Effector CD8-positive, alpha-beta T cell (primary cell): ENCODE data around the gene MARVELD2.
"Not testable (repeated sequence)": the region's sequence is repeated elsewhere in the genome, so short reads cannot be mapped to it uniquely, and the experiment has no call there.

Source experiments
- DNase-seq: peaks from one replicate; lab custom pipeline; 2025; lab: John Stamatoyannopoulos, UW
- total RNA-seq, 4 experiments: gene quantifications; one replicate each; lab custom pipeline; 2026; lab: John Stamatoyannopoulos, UW

MARVELD2 gene, protein sequence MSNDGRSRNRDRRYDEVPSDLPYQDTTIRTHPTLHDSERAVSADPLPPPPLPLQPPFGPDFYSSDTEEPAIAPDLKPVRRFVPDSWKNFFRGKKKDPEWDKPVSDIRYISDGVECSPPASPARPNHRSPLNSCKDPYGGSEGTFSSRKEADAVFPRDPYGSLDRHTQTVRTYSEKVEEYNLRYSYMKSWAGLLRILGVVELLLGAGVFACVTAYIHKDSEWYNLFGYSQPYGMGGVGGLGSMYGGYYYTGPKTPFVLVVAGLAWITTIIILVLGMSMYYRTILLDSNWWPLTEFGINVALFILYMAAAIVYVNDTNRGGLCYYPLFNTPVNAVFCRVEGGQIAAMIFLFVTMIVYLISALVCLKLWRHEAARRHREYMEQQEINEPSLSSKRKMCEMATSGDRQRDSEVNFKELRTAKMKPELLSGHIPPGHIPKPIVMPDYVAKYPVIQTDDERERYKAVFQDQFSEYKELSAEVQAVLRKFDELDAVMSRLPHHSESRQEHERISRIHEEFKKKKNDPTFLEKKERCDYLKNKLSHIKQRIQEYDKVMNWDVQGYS
- 0.36 to 1.5 (median 1.1) reads per million in 4 experiments for total RNA-seq

DNA sequence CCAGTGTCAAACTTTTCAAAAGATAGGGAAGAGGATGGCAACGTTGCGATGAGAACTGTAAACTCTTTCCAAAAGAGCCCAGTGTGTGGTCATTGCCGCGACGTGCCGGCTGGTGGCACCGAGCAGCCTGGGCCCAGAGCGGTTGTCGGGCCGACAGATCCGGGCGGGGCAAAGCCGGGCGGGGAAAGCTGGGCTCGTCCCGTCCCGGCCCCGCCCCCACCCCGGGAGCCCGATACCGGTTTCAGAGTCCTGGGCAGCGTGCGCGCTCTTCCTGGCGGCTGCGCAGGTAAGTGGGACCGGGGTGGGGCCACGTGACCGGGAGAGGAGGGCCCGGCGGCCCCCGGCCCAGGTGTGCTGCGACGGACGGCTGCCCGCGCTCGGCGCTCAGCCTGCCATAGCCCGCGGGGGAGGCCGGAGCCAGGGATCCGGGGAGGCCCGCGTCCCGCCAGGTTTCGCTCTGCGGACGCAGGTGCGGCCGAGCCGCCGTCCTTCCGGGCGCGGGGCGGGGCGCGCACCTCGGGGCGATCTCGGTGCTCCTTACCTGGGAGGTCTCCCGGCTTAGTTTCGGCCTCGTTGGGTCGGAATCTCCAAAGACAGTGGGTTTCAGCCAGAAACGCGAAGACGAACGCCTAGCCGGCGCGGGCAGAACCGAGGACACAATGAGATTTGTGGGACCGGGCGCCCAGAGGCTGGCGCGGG is at the start of gene MARVELD2:
Gene MARVELD2 (plus strand): TSS at position 232 of the 699 bp plus-strand sequence. CDS start 4,270 bp downstream, outside the sequence.
- DNase-seq: peak; percentile 33

DNA sequence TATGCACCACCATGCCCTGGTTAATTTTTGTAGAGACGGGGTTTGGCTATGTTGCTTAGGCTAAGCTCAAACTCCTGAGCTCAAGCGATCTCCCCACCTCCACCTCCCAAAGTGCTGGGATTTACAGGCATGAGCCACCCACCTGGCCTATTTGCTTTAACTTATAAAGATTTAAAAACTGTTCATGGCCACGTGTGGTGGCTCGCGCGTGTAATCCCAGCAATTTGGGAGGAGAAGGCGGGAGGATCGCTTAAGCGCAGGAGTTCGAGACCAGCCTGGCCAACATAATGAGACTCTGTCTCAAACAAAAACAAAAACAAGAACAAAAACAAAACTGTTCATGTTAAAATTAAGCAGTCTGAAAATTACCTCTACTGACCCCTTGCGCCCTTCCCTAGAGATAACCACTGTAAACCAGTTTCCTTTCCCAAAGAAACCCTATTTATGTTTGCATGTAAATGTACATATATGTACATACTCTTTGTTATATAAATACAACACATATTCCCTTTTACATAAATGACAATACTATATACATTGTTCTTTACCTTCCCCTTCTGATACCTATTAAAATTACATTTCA is 47.1 kb upstream of the MARVELD2 start:
- DNase-seq: no peak

- DNase-seq: peak; percentile 34
These were observed 46.2 kb upstream of the MARVELD2 start for GRCh38 chr5:69368458-69369339.

DNA sequence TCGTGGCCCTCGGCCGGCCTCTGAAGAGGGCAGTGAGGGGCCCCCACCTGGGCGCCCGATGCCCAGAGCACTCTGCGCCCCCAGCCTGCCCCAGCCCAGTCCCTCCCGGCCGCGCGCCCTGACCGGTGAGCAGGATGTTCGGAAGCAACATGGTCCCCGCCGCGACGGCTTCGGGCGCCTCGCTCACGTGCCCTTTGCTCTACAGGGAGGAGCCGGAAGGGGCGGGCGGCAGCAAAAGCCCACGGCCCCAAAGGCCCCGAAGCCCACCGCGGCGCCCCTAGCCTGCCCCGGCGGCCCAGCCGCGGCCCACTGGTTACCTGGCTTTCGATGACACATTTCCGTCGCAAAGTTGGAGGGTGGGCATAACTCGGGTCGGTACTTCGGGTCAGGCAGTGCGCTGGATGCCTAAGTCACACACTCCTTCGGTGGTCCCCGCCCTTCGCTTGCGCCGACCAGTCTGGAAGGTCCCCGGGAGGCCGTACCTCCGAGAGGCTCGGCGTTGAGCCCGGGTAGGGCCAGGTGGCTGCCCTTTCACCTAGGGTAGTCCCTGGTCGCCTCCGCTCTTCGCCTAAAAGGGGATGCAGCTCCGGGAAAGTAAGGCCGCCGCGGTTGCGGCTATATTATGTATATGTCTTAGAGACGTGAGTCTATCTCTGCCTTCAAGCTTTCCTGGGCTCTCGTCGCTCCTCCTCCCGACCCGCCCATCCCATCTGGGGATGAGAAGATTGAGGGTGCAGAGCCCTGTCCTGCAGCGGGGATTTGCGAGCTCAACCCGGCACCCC is 45.4 kb upstream of the MARVELD2 start, which contains the start of the genes AK6, RAD17 and TAF9:
Gene AK6 (minus strand): TSS at position 181 of the 782 bp plus-strand sequence. CDS start 30 bp downstream, at position 151.
Gene RAD17 (plus strand): TSS at position 479 of the 782 bp plus-strand sequence. CDS start 2,391 bp downstream, outside the sequence.
Gene TAF9 (minus strand): TSS at position 181 of the 782 bp plus-strand sequence. CDS start 3,783 bp downstream, outside the sequence.
- DNase-seq: peak; percentile 86

DNA sequence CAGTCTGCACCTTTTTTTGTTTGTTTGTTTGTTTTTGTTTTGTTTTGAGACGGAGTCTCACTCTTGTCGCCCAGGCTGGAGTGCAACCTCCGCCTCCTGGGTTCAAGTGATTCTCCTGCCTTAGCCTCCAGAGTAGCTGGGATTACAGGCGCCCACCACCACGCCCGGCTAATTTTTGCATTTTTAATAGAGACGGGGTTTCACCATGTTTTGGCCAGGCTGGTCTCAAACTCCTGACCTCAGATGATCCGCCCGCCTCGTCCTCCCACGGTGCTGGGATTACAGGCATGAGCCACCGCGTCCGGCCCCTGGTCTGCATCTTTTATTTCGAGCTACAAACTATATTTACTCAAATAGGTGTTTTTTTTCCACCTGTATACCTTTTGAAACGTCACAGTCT is 44.6 kb upstream of the MARVELD2 start:
- not testable (repeated sequence) for DNase-seq

DNA sequence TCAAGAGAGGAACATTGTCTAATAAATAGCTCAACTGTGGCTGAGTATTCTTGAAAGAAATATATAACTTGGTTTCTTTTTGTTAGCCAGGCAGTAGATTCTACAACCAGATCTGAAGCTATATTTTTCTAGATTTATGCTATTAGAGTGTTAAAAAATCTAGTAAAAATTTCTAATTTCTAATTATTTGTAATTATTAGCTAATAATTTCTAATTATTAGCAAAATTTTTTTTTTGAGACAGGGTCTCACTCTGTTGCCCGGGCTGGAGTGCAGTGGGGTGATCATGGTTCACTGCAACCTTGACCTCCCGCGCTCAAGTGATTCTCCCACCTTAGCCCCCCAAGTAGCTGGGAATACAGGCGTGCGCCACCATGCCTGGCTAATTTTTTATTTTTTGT is 42.5 kb upstream of the MARVELD2 start:
- DNase-seq: no peak

- no peak for DNase-seq
These were observed 39.9 kb upstream of the MARVELD2 start for GRCh38 chr5:69374911-69375446.

DNA sequence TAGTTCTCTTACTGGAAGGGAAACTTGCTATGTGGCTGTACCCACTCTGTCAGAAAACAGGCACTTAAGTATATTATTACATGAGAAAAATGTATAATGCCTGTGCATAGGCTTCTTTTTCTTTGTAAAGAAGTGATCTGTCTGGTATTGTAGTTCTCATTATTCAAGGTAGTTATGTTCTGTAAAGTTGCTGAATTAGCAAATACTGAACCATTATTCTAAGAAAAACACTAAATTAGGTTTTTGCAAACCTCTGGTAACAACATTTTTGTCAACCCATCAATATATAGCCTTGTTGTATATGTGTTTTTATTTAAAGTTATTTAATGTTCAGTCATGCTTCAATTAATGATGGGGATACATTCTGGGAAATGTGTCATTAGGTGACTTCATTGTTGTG is 36.5 kb upstream of the MARVELD2 start:
- no peak for DNase-seq

GRCh38 chr5:69404659-69405330 is 10.1 kb upstream of the MARVELD2 start:
- no peak for DNase-seq

DNA sequence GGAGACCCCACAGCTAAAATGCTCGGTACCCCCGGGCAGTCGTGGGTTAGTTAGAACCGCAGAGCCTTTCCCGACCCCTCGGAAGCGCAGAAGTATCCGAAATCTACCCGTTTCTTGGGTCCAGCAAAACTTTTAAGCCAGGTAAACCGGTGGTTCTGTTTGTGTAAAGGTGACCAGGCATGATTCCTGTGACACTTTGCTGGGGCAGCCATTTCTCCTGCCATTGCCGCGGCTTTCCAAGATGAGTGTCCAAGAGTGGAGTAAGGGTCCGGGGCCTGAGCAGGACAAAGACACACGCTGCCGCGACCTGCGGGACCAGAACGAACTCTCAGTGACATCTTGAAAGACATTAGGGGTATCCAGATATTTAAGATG is 655 bp downstream of the MARVELD2 start:
- DNase-seq: no peak

DNA sequence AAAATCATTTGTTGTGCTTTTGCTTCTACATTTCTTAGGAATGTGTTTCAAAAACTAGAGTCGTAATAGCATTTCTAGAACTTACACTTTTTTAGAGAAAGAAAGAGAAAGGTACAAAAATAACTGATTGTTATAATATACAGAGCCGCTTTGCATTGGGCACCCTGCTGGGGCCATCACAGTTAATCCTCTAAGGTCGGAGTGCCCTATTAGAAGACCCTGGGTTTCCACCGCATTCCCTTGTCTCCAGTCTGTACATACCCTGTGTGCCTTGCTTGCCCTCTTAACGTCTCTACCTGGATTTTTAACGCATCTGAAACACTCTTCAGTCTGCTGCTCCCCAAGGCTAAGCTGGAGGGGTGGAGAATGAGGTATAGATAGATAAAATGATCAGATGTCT is 1.3 kb downstream of the MARVELD2 start:
- no peak for DNase-seq

DNA sequence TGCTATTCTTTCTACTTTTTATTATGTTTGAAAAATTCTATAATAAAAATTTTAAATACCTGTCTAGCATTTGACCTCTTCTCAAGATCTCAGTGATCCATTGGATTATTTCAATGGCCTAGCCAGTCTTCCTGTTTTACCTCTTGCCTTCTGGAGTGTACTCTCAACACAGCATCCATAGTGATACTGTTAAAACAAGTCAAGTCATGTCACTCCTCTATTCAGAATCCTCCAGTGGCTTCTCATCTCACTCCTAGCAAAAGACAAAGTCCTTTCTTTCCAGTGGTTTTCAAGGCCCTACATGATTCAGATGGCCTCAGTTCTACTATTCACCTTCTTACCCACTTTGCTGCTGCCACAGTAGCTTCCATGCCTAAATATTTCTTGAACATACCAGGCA is 1.8 kb downstream of the MARVELD2 start:
- no peak for DNase-seq

GRCh38 chr5:69418554-69418953 is 3.6 kb downstream of the MARVELD2 start:
- DNase-seq: no peak

GRCh38 chr5:69431424-69432303 is 16.7 kb downstream of the MARVELD2 start:
- no peak for DNase-seq

- DNase-seq: no peak
These were observed 17.7 kb downstream of the MARVELD2 start for GRCh38 chr5:69432412-69433206.

DNA sequence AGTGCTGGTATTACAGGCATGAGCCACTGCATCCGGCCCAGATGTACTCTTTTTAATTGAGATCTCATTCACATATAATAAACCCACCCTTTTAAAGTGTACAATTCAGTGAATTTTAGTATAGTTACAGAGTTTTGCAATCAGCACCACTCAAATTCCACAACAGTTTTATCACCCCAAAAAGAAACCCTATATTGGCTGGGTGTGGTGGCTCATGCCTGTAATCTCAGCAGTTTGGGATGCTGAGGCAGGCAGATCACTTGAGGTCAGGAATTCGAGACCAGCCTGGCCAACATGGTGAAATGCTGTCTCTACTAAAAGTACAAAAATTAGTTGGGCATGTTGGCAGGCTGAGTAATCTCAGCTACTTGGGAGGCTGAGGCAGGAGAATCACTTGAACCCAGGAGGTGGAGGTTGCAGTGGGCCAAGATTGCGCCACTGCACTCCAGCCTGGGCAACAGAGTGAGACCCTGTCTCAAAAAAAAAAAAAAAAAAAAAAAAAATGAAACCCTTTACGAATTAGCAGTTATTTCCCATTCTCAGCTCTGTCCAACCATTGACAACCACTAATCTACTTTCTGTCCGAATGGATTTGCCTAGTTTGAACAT is 20.5 kb downstream of the MARVELD2 start:
- not testable (repeated sequence) for DNase-seq

DNA sequence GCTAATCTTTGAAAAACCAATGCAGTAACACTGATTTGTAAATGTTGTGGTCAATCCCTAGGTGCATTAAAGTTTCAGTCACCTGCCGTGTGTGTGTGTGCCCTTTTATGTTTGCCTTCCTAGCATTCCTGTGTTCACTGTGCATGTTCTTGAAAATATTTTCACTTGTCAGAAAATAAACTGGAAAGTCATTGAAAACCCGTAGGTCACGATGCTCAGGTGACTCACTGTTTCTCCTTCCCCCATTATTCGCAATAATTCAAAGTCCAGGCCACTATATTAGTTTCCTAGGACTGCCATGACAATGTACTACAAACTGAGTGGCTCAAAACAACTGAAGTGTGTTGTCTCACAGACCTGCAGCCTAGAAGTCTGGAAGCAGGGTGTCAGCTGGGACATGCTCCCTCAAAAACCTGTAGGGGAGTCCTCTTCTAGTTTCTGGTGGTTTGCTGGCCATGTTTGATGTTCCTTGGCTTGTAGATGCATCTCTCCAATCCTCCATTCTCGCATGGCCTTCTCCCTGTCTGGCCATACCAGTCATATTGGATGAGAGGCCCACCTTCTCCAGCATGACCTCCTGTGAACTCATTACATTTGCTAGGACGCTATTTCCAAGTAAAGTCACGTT is 29.3 kb downstream of the MARVELD2 start:
- DNase-seq: no peak
